ENCODE measurements around the gene ACRBP. TPM values are rescaled to one million over a fixed set of nuclear protein-coding genes. Genes with fewer than 3 reads are reported as not detected.
"Not testable (repeated sequence)": the region's sequence is repeated elsewhere in the genome, so short reads cannot be mapped to it uniquely, and the experiment has no call there.

The ACRBP gene
- total RNA-seq, 1 donor from 2014 or later = 0.75 TPM

DNA sequence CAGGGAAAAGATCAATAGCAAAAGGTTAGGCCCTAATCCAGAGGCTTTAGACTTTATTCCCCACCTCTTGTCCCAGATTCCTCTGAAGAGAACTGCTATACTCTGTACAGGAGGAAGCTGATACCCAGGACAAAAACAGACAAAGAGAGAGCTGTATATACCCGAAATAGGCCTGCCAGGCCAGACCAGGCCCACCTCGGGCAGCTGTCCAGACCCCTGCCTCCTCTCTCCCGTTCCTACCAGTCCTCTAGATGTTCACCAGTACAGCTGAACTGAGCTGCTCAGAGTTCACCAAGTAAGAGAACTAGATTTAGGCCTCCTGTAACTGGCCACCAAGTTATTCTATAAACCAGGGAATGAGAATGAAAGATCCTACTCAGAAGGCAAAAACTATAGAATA lies 44.7 kb downstream of the ACRBP start:
- H3K4me3 ChIP-seq (ENCODE audit: low read depth, low read length) = no peak overlapping the region
- TF ChIP-seq, protein P1, sequence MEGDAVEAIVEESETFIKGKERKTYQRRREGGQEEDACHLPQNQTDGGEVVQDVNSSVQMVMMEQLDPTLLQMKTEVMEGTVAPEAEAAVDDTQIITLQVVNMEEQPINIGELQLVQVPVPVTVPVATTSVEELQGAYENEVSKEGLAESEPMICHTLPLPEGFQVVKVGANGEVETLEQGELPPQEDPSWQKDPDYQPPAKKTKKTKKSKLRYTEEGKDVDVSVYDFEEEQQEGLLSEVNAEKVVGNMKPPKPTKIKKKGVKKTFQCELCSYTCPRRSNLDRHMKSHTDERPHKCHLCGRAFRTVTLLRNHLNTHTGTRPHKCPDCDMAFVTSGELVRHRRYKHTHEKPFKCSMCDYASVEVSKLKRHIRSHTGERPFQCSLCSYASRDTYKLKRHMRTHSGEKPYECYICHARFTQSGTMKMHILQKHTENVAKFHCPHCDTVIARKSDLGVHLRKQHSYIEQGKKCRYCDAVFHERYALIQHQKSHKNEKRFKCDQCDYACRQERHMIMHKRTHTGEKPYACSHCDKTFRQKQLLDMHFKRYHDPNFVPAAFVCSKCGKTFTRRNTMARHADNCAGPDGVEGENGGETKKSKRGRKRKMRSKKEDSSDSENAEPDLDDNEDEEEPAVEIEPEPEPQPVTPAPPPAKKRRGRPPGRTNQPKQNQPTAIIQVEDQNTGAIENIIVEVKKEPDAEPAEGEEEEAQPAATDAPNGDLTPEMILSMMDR (IDR thresholded peaks at IDR 0.05; ENCODE audit: insufficient read depth, low read length, poor library complexity, severe bottlenecking) = no peak
- H3K27me3 ChIP-seq (ENCODE audit: control insufficient read depth, insufficient read depth, low read length) = no peaks in the 10 kb centered on the region
- no peak for DNase-seq (ENCODE audit: low read depth)
- peaks cover 12% of the 10 kb centered on the region for H3K36me3 ChIP-seq (ENCODE audit: control insufficient read depth, insufficient read depth, low read length)

DNA sequence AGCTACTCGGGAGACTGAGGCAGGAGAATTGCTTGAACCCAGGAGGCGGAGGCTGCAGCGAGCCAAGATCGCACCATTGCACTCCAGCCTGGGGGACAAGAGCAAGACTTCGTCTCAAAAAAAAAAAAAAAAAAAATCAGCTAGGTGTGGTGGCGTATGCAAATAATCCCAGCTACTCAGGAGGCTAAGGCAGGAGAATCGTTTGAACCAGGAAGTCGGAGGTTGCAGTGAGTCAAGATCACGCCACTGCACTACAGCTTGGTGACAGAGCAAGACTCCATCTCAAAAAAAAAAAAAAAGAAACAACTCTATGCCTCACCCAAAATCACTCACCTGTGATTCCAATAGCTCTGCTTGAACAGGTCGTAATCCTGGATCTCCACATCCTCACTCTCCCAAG lies 51.6 kb downstream of the ACRBP start:
- H3K36me3 ChIP-seq (ENCODE audit: control insufficient read depth, insufficient read depth, low read length) = peaks cover 12% of the 10 kb centered on the region
- not testable (repeated sequence) for DNase-seq (ENCODE audit: low read depth)

DNA sequence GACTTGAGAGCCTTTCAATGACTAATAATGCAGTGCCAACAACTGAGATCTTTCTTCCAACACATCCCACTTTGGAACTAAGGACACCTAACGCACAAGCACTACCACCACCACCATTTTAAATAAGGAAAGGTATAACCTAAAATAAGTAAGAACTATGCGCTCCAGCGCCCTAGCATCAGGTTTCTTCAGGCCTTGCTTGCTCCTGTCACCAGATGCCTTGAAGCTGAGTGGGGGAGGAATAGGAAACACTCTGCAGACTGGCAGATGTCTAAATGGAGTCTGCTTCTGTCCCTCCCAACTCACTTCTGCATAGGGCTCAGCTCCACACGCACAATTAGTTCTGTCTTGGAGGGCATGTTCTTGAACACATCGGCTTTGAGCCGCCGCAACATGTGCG lies 55.1 kb downstream of the ACRBP start:
- Histone ChIP-seq H3K36me3 (ENCODE audit: control insufficient read depth, insufficient read depth, low read length) (peaks cover 6% of the 10 kb centered on the region), H3K4me3 (ENCODE audit: low read depth, low read length) (no peak overlapping the region), H3K27me3 (ENCODE audit: control insufficient read depth, insufficient read depth, low read length) (no peaks in the 10 kb centered on the region)
- DNase-seq (ENCODE audit: low read depth) = no peak
- TF ChIP-seq, protein P1 (IDR thresholded peaks at IDR 0.05; ENCODE audit: insufficient read depth, low read length, poor library complexity, severe bottlenecking) = no peak

More for the DNA sequence above, 51.6 kb downstream of the ACRBP start:
- H3K27me3 ChIP-seq (ENCODE audit: control insufficient read depth, insufficient read depth, low read length); H3K4me3 ChIP-seq (ENCODE audit: low read depth, low read length): not testable (repeated sequence)

Other genes starting within 250 kb of the ACRBP start
- gene CD27, start 202.5 kb downstream of the ACRBP start, total RNA-seq = not detected in 2 replicates
- gene TAPBPL, start 195.4 kb downstream of the ACRBP start, total RNA-seq = 14.4 and 18.9 TPM in 2 replicates
- gene VAMP1, start 176.8 kb downstream of the ACRBP start, total RNA-seq = 1.6 and 4.8 TPM in 2 replicates
- 63.7 and 78.3 TPM in 2 replicates for gene MRPL51, start 154.2 kb downstream of the ACRBP start, total RNA-seq
- gene NCAPD2, start 153.3 kb downstream of the ACRBP start, total RNA-seq = 62.3 and 98.0 TPM in 2 replicates
- 3,951 and 4,700 TPM in 2 replicates for gene GAPDH, start 112.9 kb downstream of the ACRBP start, total RNA-seq
- gene IFFO1, start 91.4 kb downstream of the ACRBP start, total RNA-seq = 9.9 and 12.4 TPM in 2 replicates
- gene NOP2, start 79.1 kb downstream of the ACRBP start, total RNA-seq = 52.4 and 62.2 TPM in 2 replicates
- gene CHD4, start 40.1 kb downstream of the ACRBP start, total RNA-seq = 276 and 287 TPM in 2 replicates
- 3.8 and 5.2 TPM in 2 replicates for gene LPAR5, start 11.5 kb downstream of the ACRBP start, total RNA-seq
- 31.8 and 34.1 TPM in 2 replicates for gene ING4, start 15.7 kb upstream of the ACRBP start, total RNA-seq
- 34.0 and 36.6 TPM in 2 replicates for gene ZNF384, start 41.9 kb upstream of the ACRBP start, total RNA-seq
- gene PIANP, start 53.4 kb upstream of the ACRBP start, total RNA-seq = 0.07 and 0.13 TPM in 2 replicates
- 65.2 and 69.1 TPM in 2 replicates for gene COPS7A, start 76.6 kb upstream of the ACRBP start, total RNA-seq
- 190 and 216 TPM in 2 replicates for gene MLF2, start 105.7 kb upstream of the ACRBP start, total RNA-seq
- gene PTMS, start 118.9 kb upstream of the ACRBP start, total RNA-seq = 169 and 193 TPM in 2 replicates
- not detected in 2 replicates for gene LAG3, start 125.1 kb upstream of the ACRBP start, total RNA-seq
- gene CD4, start 142.1 kb upstream of the ACRBP start, total RNA-seq = 0.08 TPM in 1 of 2 replicates, not detected in the other
- gene GPR162, start 174.4 kb upstream of the ACRBP start, total RNA-seq = 0.21 and 0.75 TPM in 2 replicates
- gene P3H3, start 181.0 kb upstream of the ACRBP start, total RNA-seq = 21.8 and 27.7 TPM in 2 replicates
- 0.34 and 0.38 TPM in 2 replicates for gene GNB3, start 193.5 kb upstream of the ACRBP start, total RNA-seq
- gene CDCA3, start 203.9 kb upstream of the ACRBP start, total RNA-seq = 5.8 and 8.3 TPM in 2 replicates
- gene USP5, start 204.7 kb upstream of the ACRBP start, total RNA-seq = 70.1 and 77.2 TPM in 2 replicates
- 499 and 519 TPM in 2 replicates for gene TPI1, start 220.1 kb upstream of the ACRBP start, total RNA-seq
- gene SPSB2, start 225.9 kb upstream of the ACRBP start, total RNA-seq = 10.1 and 11.9 TPM in 2 replicates

Measured in kidney epithelial cell (primary cell).